ENCODE measurements around the gene OR2A5.

DNA sequence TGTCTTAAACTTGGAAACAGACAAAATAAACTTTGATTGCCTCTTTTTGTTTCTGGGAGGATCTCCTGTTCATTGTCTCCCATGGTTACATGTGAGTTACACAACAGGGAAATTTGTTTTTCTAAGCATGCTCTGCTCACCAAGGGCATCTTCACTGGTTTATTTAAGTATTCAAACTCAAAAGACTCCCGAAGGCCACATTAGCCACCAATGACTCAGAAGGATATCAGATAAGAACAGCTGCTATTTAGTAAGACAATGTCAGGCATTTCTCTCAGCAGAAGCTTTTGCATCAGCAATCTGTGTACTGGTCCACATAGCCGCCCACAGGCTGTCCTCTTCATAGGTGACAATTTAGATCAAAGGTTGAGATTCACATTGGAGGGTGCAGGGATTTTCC lies 29.3 kb upstream of the OR2A5 start:
- TF ChIP-seq, protein P1, sequence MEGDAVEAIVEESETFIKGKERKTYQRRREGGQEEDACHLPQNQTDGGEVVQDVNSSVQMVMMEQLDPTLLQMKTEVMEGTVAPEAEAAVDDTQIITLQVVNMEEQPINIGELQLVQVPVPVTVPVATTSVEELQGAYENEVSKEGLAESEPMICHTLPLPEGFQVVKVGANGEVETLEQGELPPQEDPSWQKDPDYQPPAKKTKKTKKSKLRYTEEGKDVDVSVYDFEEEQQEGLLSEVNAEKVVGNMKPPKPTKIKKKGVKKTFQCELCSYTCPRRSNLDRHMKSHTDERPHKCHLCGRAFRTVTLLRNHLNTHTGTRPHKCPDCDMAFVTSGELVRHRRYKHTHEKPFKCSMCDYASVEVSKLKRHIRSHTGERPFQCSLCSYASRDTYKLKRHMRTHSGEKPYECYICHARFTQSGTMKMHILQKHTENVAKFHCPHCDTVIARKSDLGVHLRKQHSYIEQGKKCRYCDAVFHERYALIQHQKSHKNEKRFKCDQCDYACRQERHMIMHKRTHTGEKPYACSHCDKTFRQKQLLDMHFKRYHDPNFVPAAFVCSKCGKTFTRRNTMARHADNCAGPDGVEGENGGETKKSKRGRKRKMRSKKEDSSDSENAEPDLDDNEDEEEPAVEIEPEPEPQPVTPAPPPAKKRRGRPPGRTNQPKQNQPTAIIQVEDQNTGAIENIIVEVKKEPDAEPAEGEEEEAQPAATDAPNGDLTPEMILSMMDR (IDR thresholded peaks at IDR 0.05), result no peak
- no peak for TF ChIP-seq EZH2 (IDR thresholded peaks at IDR 0.05; ENCODE audit: borderline replicate concordance, insufficient read depth, low read depth, low read length, poor library complexity, severe bottlenecking)
